GM23338 (cell line): ENCODE measurements around the gene ST6GALNAC3. TPM values are rescaled to one million over a fixed set of nuclear protein-coding genes. Genes with fewer than 3 reads are reported as not detected.
A peak's percentile ranks its signal among the peaks of the same experiment; 100 is the strongest.

Source experiments
- ATAC-seq: fragments of 200-7000 bp; cut with Tn5 transposase; 3 replicates; pipeline ENCODE4 v1.9.1; 2020
- DNase-seq: peaks from one replicate; pipeline ENCODE4 v3.0.0-alpha.2; 2015; ENCODE audit warnings: low spot score
- H2AFZ ChIP-seq: fragments of 200-600 bp; sonication (generic); 2 replicates; pipeline ENCODE4 v1.8.0; 2016; ENCODE audit warnings: antibody characterized with exemption, mild to moderate bottlenecking, moderate library complexity
- H3F3A ChIP-seq: fragments of 200-600 bp; sonication (generic); replicated peaks from 2 replicates; pipeline ENCODE4 v1.8.0; 2017; ENCODE audit warnings: antibody characterized with exemption, mixed run types, low read depth
- H3K27ac ChIP-seq: fragments of 200-600 bp; sonication (generic); 2 replicates; pipeline ENCODE4 v1.6.1; 2016; ENCODE audit warnings: low read depth
- H3K27me3 ChIP-seq: fragments of 200-600 bp; sonication (generic); 2 replicates; pipeline ENCODE4 v1.8.0; 2016; ENCODE audit warnings: mild to moderate bottlenecking, mixed run types, moderate library complexity; ENCODE audit not compliant: insufficient read depth
- H3K36me3 ChIP-seq: fragments of 200-600 bp; sonication (generic); 2 replicates; pipeline ENCODE4 v1.8.0; 2016; ENCODE audit warnings: mild to moderate bottlenecking; ENCODE audit not compliant: insufficient read depth
- H3K4me1 ChIP-seq: fragments of 200-600 bp; sonication (generic); 2 replicates; pipeline ENCODE4 v1.8.0; 2016; ENCODE audit warnings: mild to moderate bottlenecking, moderate library complexity; ENCODE audit not compliant: insufficient read depth
- H3K4me2 ChIP-seq: fragments of 200-600 bp; sonication (generic); 2 replicates; pipeline ENCODE4 v1.7.1; 2017; ENCODE audit warnings: mixed run types
- H3K4me3 ChIP-seq: fragments of 200-600 bp; sonication (generic); 2 replicates; pipeline ENCODE4 v1.6.1; 2016; ENCODE audit warnings: mixed run types
- H3K79me2 ChIP-seq: fragments of 200-600 bp; sonication (generic); replicated peaks from 2 replicates; pipeline ENCODE4 v1.8.0; 2017; ENCODE audit warnings: mild to moderate bottlenecking; ENCODE audit not compliant: insufficient read depth
- H3K9me2 ChIP-seq: fragments of 200-600 bp; sonication (generic); 2 replicates; pipeline ENCODE4 v1.8.0; 2017; ENCODE audit not compliant: insufficient read depth
- H4K20me1 ChIP-seq: fragments of 200-600 bp; sonication (generic); replicated peaks from 2 replicates; pipeline ENCODE4 v1.8.0; 2017; ENCODE audit warnings: mild to moderate bottlenecking; ENCODE audit not compliant: insufficient read depth
- H3K27ac Mint-ChIP-seq: 2 replicates; pipeline ENCODE4 v1.8.0; 2020; ENCODE audit warnings: inconsistent platforms, mild to moderate bottlenecking, moderate library complexity, mixed read lengths
- H3K27me3 Mint-ChIP-seq: 3 replicates; pipeline ENCODE4 v1.8.0; 2022; ENCODE audit warnings: low read depth, mild to moderate bottlenecking, moderate library complexity, mixed read lengths, inconsistent platforms; ENCODE audit not compliant: insufficient read depth, poor library complexity
- H3K36me3 Mint-ChIP-seq: 3 replicates; pipeline ENCODE4 v1.8.0; 2021; ENCODE audit warnings: low read depth, mild to moderate bottlenecking, inconsistent platforms, moderate library complexity, mixed read lengths
- H3K4me1 Mint-ChIP-seq: 3 replicates; pipeline ENCODE4 v1.8.0; 2020; ENCODE audit warnings: mild to moderate bottlenecking, inconsistent platforms, mixed read lengths
- H3K4me3 Mint-ChIP-seq: 3 replicates; pipeline ENCODE4 v1.8.0; 2021; ENCODE audit warnings: moderate library complexity, mild to moderate bottlenecking, inconsistent platforms, mixed read lengths
- H3K9me3 Mint-ChIP-seq: 3 replicates; pipeline ENCODE4 v1.8.0; 2020; ENCODE audit warnings: moderate library complexity, mild to moderate bottlenecking, inconsistent platforms, mixed read lengths
- CREB1 ChIP-seq: fragments of 250-450 bp; sonication (Bioruptor Pico); IDR thresholded peaks from 2 replicates; pipeline ENCODE4 v1.5.0; 2020; ENCODE audit warnings: low read depth, mild to moderate bottlenecking, moderate library complexity
- EZH2 ChIP-seq: fragments of 200-600 bp; sonication (generic); IDR thresholded peaks from one replicate; pipeline ENCODE4 v1.8.0; 2017; ENCODE audit warnings: antibody characterized with exemption, mild to moderate bottlenecking, low read depth; ENCODE audit not compliant: unreplicated experiment
- EZH2phosphoT487 ChIP-seq: fragments of 200-600 bp; sonication (generic); IDR thresholded peaks from one replicate; pipeline ENCODE4 v1.8.1; 2018; ENCODE audit warnings: antibody characterized with exemption; ENCODE audit not compliant: unreplicated experiment
- JUNB ChIP-seq: IDR thresholded peaks from one replicate; pipeline ENCODE4 v1.6.1; 2016; ENCODE audit warnings: antibody characterized with exemption; ENCODE audit not compliant: unreplicated experiment
- NANOG ChIP-seq: IDR thresholded peaks from 2 replicates; pipeline ENCODE4 v1.6.1; 2016; ENCODE audit warnings: antibody characterized with exemption, borderline replicate concordance
- POLR2AphosphoS5 ChIP-seq: IDR thresholded peaks from 2 replicates; pipeline ENCODE4 v1.6.1; 2016; ENCODE audit warnings: antibody characterized with exemption, low read depth
- STAT1 ChIP-seq: IDR thresholded peaks from one replicate; pipeline ENCODE4 v1.6.1; 2016; ENCODE audit warnings: antibody characterized with exemption; ENCODE audit not compliant: unreplicated experiment
- ZNF114 ChIP-seq: fragments of 250-450 bp; sonication (Bioruptor Pico); IDR thresholded peaks from 2 replicates; pipeline ENCODE4 v1.5.0; 2020; ENCODE audit warnings: mild to moderate bottlenecking, moderate library complexity
- ZNF331 ChIP-seq: fragments of 250-450 bp; sonication (Bioruptor Pico); IDR thresholded peaks from 2 replicates; pipeline ENCODE4 v1.5.0; 2020; ENCODE audit warnings: low read depth, mild to moderate bottlenecking, moderate library complexity
- polyA plus RNA-seq: library from polyadenylated mRNA; unstranded; fragments of >200 nt; fragmentation: Nextera tagmentation; extraction: Ambion mirVana; gene quantifications from 2 replicates; pipeline ENCODE4 v1.2.1, GENCODE V29; 2016
- total RNA-seq: library from RNA; depleted of rRNA; stranded (reverse); fragments of >200 nt; shearing (Covaris generic); gene quantifications from 2 replicates; pipeline ENCODE4 v1.2.3, GENCODE V29; 2014
- TF ChIP-seq, protein P1 (sequence below): fragments of 250-450 bp; sonication (Bioruptor Pico); IDR thresholded peaks from 2 replicates; pipeline ENCODE4 v1.5.0; 2020; ENCODE audit warnings: mild to moderate bottlenecking, moderate library complexity
- TF ChIP-seq, protein P2 (sequence below): IDR thresholded peaks from 2 replicates; pipeline ENCODE4 v1.6.1; 2016; ENCODE audit warnings: antibody characterized with exemption
- TF ChIP-seq, protein P3 (sequence below), 2 experiments: fragments of 200-600 bp in 1 of 2; sonication (generic) in 1 of 2; conservative IDR thresholded peaks; 2 replicates each; pipeline versions ENCODE4 v1.5.1 to v1.6.1; 2016 to 2017; ENCODE audit warnings: antibody characterized with exemption in 2 of 2, low read depth in 2 of 2, mild to moderate bottlenecking in 2 of 2, moderate library complexity in 1 of 2

The ST6GALNAC3 gene
- total and polyA plus RNA-seq, 2 experiments from 2014 or later = 4.7 to 11.6 TPM

DNA sequence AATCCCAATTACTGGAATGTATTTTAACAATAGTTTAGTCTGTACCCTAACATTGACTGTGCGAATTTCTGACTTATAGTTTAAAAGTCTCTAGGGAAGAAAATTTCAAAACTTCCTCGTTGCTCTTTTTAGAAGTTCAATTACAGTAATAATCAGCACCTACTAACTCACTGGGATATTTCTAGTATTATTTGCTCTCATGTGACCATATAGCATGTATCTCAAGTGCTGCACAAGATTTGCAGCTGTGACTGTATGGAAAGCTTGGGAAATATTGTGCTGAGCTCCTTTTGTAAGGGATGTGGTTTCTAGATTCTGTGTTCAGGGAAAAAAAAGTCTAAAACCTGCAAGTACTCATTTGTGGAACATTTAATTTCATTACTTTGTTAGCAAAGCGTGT lies 153.1 kb downstream of the ST6GALNAC3 start (continued):
- TF ChIP-seq, protein P1, sequence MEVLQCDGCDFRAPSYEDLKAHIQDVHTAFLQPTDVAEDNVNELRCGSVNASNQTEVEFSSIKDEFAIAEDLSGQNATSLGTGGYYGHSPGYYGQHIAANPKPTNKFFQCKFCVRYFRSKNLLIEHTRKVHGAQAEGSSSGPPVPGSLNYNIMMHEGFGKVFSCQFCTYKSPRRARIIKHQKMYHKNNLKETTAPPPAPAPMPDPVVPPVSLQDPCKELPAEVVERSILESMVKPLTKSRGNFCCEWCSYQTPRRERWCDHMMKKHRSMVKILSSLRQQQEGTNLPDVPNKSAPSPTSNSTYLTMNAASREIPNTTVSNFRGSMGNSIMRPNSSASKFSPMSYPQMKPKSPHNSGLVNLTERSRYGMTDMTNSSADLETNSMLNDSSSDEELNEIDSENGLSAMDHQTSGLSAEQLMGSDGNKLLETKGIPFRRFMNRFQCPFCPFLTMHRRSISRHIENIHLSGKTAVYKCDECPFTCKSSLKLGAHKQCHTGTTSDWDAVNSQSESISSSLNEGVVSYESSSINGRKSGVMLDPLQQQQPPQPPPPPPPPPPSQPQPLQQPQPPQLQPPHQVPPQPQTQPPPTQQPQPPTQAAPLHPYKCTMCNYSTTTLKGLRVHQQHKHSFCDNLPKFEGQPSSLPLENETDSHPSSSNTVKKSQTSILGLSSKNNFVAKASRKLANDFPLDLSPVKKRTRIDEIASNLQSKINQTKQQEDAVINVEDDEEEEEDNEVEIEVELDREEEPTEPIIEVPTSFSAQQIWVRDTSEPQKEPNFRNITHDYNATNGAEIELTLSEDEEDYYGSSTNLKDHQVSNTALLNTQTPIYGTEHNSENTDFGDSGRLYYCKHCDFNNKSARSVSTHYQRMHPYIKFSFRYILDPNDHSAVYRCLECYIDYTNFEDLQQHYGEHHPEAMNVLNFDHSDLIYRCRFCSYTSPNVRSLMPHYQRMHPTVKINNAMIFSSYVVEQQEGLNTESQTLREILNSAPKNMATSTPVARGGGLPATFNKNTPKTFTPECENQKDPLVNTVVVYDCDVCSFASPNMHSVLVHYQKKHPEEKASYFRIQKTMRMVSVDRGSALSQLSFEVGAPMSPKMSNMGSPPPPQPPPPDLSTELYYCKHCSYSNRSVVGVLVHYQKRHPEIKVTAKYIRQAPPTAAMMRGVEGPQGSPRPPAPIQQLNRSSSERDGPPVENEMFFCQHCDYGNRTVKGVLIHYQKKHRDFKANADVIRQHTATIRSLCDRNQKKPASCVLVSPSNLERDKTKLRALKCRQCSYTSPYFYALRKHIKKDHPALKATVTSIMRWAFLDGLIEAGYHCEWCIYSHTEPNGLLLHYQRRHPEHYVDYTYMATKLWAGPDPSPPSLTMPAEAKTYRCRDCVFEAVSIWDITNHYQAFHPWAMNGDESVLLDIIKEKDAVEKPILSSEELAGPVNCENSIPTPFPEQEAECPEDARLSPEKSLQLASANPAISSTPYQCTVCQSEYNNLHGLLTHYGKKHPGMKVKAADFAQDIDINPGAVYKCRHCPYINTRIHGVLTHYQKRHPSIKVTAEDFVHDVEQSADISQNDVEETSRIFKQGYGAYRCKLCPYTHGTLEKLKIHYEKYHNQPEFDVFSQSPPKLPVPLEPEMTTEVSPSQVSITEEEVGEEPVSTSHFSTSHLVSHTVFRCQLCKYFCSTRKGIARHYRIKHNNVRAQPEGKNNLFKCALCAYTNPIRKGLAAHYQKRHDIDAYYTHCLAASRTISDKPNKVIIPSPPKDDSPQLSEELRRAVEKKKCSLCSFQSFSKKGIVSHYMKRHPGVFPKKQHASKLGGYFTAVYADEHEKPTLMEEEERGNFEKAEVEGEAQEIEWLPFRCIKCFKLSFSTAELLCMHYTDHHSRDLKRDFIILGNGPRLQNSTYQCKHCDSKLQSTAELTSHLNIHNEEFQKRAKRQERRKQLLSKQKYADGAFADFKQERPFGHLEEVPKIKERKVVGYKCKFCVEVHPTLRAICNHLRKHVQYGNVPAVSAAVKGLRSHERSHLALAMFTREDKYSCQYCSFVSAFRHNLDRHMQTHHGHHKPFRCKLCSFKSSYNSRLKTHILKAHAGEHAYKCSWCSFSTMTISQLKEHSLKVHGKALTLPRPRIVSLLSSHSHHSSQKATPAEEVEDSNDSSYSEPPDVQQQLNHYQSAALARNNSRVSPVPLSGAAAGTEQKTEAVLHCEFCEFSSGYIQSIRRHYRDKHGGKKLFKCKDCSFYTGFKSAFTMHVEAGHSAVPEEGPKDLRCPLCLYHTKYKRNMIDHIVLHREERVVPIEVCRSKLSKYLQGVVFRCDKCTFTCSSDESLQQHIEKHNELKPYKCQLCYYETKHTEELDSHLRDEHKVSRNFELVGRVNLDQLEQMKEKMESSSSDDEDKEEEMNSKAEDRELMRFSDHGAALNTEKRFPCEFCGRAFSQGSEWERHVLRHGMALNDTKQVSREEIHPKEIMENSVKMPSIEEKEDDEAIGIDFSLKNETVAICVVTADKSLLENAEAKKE (CRISPR knock-in tag) = no peak
- TF ChIP-seq NANOG = no peak
- no peak for TF ChIP-seq JUNB
- TF ChIP-seq, protein P2, sequence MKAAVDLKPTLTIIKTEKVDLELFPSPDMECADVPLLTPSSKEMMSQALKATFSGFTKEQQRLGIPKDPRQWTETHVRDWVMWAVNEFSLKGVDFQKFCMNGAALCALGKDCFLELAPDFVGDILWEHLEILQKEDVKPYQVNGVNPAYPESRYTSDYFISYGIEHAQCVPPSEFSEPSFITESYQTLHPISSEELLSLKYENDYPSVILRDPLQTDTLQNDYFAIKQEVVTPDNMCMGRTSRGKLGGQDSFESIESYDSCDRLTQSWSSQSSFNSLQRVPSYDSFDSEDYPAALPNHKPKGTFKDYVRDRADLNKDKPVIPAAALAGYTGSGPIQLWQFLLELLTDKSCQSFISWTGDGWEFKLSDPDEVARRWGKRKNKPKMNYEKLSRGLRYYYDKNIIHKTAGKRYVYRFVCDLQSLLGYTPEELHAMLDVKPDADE = no peak

DNA sequence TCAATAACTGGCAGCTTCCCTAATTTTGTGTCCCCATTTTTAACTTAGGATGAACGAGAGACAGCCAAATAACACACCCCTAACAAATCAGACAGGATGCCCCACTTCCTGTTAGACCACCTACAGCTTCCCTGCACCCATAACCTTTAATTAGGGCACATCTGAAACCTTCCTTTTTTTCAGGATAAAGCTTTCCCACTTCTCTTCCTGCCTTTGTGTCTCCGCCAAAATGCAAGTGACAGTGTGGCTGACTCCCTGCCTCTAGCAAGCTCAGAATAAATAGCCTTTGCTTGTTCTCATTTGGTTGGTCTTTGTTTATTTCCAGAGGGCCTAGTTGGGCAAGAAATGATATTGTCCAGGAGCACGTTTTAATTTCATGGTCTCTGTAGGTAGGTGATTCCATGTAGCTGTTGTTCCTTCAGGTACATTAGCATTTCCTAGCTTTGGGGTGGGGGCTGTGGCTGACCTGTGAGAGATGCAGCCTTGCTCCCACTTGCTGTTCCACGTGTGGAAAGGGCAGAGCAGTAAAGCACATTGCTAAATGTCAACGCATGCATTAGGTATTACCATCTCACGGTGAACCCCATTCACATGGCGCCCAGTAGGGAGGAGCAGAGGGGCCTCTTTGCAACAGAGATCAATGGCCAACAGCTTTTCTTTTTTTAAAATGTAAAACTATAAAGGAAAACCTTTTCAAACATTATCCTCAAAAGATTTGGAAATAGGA lies 154.9 kb downstream of the ST6GALNAC3 start:
- Histone ChIP-seq H3K27me3 (no peaks in the 10 kb centered on the region), H2AFZ (no peak overlapping the region), H3K4me1 (peaks cover 59% of the 10 kb centered on the region), H3K4me3 (peak overlapping the region; percentile 13; the same call in 1 of the 2 replicates), H3K4me2 (peak overlapping the region; percentile 15), H3K9me2 (peaks cover 13% of the 10 kb centered on the region; the same call in 1 of the 2 replicates), H4K20me1 (no peaks in the 10 kb centered on the region), H3K36me3 (no peaks in the 10 kb centered on the region), H3K79me2 (no peaks in the 10 kb centered on the region), H3K27ac (peak overlapping the region; percentile 81), H3F3A (0 out of 2 replicates have a peak, but pooled peaks cover 4% of the 10 kb centered on the region)
- Mint-ChIP-seq H3K4me1 (peaks cover 70% of the 10 kb centered on the region), H3K36me3 (peaks cover 7% of the 10 kb centered on the region; the same call in 2 of the 3 replicates), H3K9me3 (no peaks in the 10 kb centered on the region), H3K27ac (peak overlapping the region; percentile 79), H3K27me3 (peaks cover 6% of the 10 kb centered on the region), H3K4me3 (no peak overlapping the region; the same call in 2 of the 3 replicates)
- peak; percentile 45 for ATAC-seq
- peak; percentile 15 for DNase-seq
- TF ChIP-seq EZH2phosphoT487 (no peak), CREB1 (CRISPR knock-in tag) (no peak), ZNF114 (CRISPR knock-in tag) (no peak), STAT1 (no peak), JUNB (no peak), POLR2AphosphoS5 (no peak), EZH2 (no peak), ZNF331 (CRISPR knock-in tag) (no peak)
- TF ChIP-seq, protein P2 = no peak
- TF ChIP-seq, protein P3, sequence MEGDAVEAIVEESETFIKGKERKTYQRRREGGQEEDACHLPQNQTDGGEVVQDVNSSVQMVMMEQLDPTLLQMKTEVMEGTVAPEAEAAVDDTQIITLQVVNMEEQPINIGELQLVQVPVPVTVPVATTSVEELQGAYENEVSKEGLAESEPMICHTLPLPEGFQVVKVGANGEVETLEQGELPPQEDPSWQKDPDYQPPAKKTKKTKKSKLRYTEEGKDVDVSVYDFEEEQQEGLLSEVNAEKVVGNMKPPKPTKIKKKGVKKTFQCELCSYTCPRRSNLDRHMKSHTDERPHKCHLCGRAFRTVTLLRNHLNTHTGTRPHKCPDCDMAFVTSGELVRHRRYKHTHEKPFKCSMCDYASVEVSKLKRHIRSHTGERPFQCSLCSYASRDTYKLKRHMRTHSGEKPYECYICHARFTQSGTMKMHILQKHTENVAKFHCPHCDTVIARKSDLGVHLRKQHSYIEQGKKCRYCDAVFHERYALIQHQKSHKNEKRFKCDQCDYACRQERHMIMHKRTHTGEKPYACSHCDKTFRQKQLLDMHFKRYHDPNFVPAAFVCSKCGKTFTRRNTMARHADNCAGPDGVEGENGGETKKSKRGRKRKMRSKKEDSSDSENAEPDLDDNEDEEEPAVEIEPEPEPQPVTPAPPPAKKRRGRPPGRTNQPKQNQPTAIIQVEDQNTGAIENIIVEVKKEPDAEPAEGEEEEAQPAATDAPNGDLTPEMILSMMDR (conservative IDR thresholded peaks at IDR 0.05; ENCODE audit: low read depth in 2 of 2) = no peak
